Heart right ventricle (tissue), 16 donors: ENCODE measurements around the gene PPM1H. TPM values are rescaled to one million over a fixed set of nuclear protein-coding genes. Genes with fewer than 3 reads are reported as not detected.
"Not testable (repeated sequence)": the region's sequence is repeated elsewhere in the genome, so short reads cannot be mapped to it uniquely, and the experiment has no call there.

ENCODE experiments used
- ATAC-seq, 8 donors: fragments of 200-7000 bp; cut with Tn5 transposase; one replicate each; pipeline ENCODE4 v1.9.1; 2020; ENCODE audit warnings: mild to moderate bottlenecking in 8 of 8, moderate library complexity in 8 of 8, moderate number of reproducible peaks in 1 of 8
- DNase-seq, 2 donors: peaks; one replicate each; pipeline ENCODE4 v3.0.0-alpha.2; 2020
- H3K27ac ChIP-seq, 10 donors: fragments of 200-600 bp; sonication (generic) in 2 of 10; one replicate each; pipeline versions ENCODE4 v1.5.0 to v1.8.0; 2020 to 2022; ENCODE audit warnings: mild to moderate bottlenecking in 3 of 10
- H3K27me3 ChIP-seq, 7 donors: fragments of 200-600 bp; one replicate each; pipeline ENCODE4 v1.8.0; 2021 to 2022; ENCODE audit warnings: mild to moderate bottlenecking in 2 of 7
- H3K36me3 ChIP-seq, 9 donors: fragments of 200-600 bp; sonication (generic) in 1 of 9; one replicate each; pipeline versions ENCODE4 v1.5.0 to v1.8.0; 2020 to 2022; ENCODE audit warnings: mild to moderate bottlenecking in 2 of 9
- H3K4me1 ChIP-seq, 9 donors: fragments of 200-600 bp; sonication (generic) in 1 of 9; one replicate each; pipeline versions ENCODE4 v1.5.0 to v1.8.0; 2020 to 2022; ENCODE audit warnings: mild to moderate bottlenecking in 4 of 9
- H3K4me3 ChIP-seq, 10 donors: fragments of 200-600 bp; sonication (generic) in 2 of 10; one replicate each; pipeline versions ENCODE4 v1.5.0 to v1.8.0; 2020 to 2022; ENCODE audit warnings: mild to moderate bottlenecking in 7 of 10, moderate library complexity in 2 of 10
- H3K9me3 ChIP-seq, 11 donors: fragments of 200-600 bp in 10 of 11; sonication (generic) in 2 of 11; one replicate each; pipeline versions ENCODE4 v1.5.0 to v1.8.0; 2013 to 2022; ENCODE audit warnings: mild to moderate bottlenecking in 2 of 11, control low read depth in 1 of 11, moderate library complexity in 1 of 11
- WGBS, 2 donors: extraction: QIAGEN DNeasy Blood & Tissue Kit; methylation state at CpG; one replicate each; pipeline ENCODE4 v1.1.7; 2013; ENCODE audit warnings: inconsistent platforms in 1 of 2; 5-methylcytosine and 5-hydroxymethylcytosine counted together
- intact Hi-C, 10 donors: fragments of 100-400 bp; cut with DNase I; formaldehyde crosslinking; loops; one replicate each; pipeline versions ENCODE4 v1.11.1 to v1.14.2; 2022
- polyA plus RNA-seq, 2 donors: library from polyadenylated mRNA; stranded (reverse); fragments of 200-250 nt; gene quantifications; one replicate each; pipeline ENCODE4 v1.2.3, GENCODE V29; 2013
- total RNA-seq, 10 donors: library from RNA; stranded (reverse); fragmentation: NEBNext Ultra II Directional in 3 of 10; extraction: Animal tissue kit (Norgen Biotek cat#: 25700) in 3 of 10; gene quantifications; one replicate each; pipeline versions ENCODE4 v1.2.1 to v1.2.4, GENCODE V29; 2021 to 2023
- TF ChIP-seq, protein P1 (sequence below), 9 donors: fragments of 200-600 bp; sonication (generic) in 2 of 9; IDR thresholded peaks; one replicate each; pipeline versions ENCODE4 v1.5.0 to v1.8.0; 2021 to 2022; ENCODE audit warnings: antibody characterized with exemption in 9 of 9, mild to moderate bottlenecking in 5 of 9, moderate library complexity in 1 of 9
- donor health status: Arrhythmogenic right ventricular cardiomyopathy.
- donor health status: ischemic (EF 13 %, LVEDD 7.1; RV severe dilation, severe dysfunction).
- donor health status: healthy with polysubstance abuse.
- donor health status: DM: no; HTN: yes; CAD: no.
- donor health status: DM: no; HTN: no; CAD: no.
- donor health status: ischemic (EF 25% LVEDD 6.9; RV normal size, moderate dysfunction).
- donor health status: ischemic (EF 25% LVEDD 5.7; RV mildly dilated, moderate dysfunction).
- donor health status: healthy.
- donor health status: DM: yes; HTN: yes; CAD: no.
- donor health status: Ischemic cardiomyopathy.
- donor health status: ischemic (EF 35%, LVEDD 5.7; RV mildly dilated, moderate dysfunction).
- donor health status: nonischemic (EF 11% LVEDD 7.7; RV severe dilation, severe dysfunction).
- donor health status: DM: yes; HTN: yes; CAD: no.
- donor health status: PGD.
- donor health status: ischemic (EF 29% LVEDD 5.4; RV normal size, mild dysfunction).
- donor health status: nonischemic (EF 23%, LVEDD 6.1; RV moderate dilation, normal function).

PPM1H gene
- total and polyA plus RNA-seq, 12 donors = 0.62 to 7.1 (median 5.3) TPM

DNA sequence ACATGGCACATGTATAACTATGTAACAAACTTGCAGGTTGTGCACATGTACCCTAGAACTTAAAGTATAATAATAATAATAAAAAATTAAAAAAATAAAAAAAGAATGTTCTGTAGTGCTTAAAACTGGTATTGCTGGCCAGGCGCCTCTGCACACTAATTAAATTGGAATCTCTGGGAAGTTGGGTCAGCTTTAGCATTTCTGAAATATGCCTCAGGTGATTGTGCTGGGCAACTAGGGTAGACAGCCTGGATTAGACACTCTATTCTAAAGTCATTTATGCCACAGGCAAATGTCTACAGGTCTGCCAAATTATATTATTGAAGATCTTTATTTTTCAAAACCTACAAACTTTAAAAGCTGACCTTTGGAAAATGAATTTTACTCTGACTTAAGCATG lies 55.3 kb downstream of the PPM1H start:
- TF ChIP-seq, protein P1, sequence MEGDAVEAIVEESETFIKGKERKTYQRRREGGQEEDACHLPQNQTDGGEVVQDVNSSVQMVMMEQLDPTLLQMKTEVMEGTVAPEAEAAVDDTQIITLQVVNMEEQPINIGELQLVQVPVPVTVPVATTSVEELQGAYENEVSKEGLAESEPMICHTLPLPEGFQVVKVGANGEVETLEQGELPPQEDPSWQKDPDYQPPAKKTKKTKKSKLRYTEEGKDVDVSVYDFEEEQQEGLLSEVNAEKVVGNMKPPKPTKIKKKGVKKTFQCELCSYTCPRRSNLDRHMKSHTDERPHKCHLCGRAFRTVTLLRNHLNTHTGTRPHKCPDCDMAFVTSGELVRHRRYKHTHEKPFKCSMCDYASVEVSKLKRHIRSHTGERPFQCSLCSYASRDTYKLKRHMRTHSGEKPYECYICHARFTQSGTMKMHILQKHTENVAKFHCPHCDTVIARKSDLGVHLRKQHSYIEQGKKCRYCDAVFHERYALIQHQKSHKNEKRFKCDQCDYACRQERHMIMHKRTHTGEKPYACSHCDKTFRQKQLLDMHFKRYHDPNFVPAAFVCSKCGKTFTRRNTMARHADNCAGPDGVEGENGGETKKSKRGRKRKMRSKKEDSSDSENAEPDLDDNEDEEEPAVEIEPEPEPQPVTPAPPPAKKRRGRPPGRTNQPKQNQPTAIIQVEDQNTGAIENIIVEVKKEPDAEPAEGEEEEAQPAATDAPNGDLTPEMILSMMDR (IDR thresholded peaks at IDR 0.05) = no peak
- Histone ChIP-seq H3K4me1 (peaks cover 0 to 20% (median 5%) of the 10 kb centered on the region in 9 donors), H3K27ac (no peak overlapping the region), H3K9me3 (no peaks in the 10 kb centered on the region), H3K4me3 (no peak overlapping the region), H3K36me3 (no peaks in the 10 kb centered on the region), H3K27me3 (no peaks in the 10 kb centered on the region)
- ATAC-seq (no peak), DNase-seq (no peak)
- intact Hi-C loops = no loop called here
- 93 to 100% methylated on average over 1 of the region's 1 CpG for WGBS, 2 donors

DNA sequence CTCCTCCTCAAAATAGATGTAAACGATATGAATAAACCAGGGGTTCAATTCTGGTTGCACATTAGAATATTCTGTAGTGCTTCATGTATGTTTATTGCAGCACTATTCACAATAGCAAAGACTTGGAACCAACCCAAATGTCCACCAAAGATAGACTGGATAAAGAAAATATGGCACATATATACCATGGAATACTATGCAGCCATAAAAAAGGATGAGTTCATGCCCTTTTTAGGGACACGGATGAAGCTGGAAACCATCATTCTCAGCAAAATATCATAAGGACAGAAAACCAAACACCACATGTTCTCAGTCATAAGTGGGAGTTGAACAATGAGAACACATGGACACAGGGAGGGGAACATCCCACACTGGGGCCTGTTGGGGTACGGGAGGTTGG lies 55.7 kb downstream of the PPM1H start:
- H3K4me3 ChIP-seq, H3K27me3 ChIP-seq, intact Hi-C loops, H3K9me3 ChIP-seq, DNase-seq, H3K36me3 ChIP-seq, H3K27ac ChIP-seq, ATAC-seq: not testable (repeated sequence)
- H3K4me1 ChIP-seq = peaks cover 0 to 25% (median 6%) of the 10 kb centered on the region in 9 donors
- 91 to 92% methylated on average over 3 of the region's 3 CpGs for WGBS, 2 donors

DNA sequence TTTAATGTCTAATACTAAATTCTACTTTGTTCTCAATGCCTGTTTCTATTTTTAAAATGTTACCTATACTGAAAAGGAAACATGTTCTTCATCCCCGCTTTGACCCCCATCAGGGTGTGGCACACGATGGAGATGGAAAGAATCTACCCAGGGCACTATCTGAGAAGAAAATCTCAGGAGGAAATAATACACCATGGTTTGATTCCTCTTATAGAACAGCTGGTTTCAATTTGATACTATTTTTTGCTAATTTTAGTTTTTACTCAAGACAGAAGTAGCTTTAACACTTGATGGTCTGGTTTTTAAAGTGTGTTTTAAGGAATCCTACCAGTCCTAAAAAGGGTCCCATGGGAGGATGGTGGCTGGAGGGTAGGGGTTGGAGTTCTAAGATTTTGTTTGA lies 56.7 kb downstream of the PPM1H start:
- no peaks in the 10 kb centered on the region for H3K36me3 ChIP-seq
- intact Hi-C loops = no loop called here
- H3K27ac ChIP-seq = no peak overlapping the region
- 57 to 70% methylated on average over 2 of the region's 2 CpGs for WGBS, 2 donors
- TF ChIP-seq, protein P1 (IDR thresholded peaks at IDR 0.05) = no peak
- H3K27me3 ChIP-seq = no peaks in the 10 kb centered on the region
- H3K4me3 ChIP-seq = no peak overlapping the region
- H3K4me1 ChIP-seq = peaks cover 0 to 28% (median 7%) of the 10 kb centered on the region in 9 donors
- ATAC-seq (no peak), DNase-seq (no peak)
- no peaks in the 10 kb centered on the region for H3K9me3 ChIP-seq

DNA sequence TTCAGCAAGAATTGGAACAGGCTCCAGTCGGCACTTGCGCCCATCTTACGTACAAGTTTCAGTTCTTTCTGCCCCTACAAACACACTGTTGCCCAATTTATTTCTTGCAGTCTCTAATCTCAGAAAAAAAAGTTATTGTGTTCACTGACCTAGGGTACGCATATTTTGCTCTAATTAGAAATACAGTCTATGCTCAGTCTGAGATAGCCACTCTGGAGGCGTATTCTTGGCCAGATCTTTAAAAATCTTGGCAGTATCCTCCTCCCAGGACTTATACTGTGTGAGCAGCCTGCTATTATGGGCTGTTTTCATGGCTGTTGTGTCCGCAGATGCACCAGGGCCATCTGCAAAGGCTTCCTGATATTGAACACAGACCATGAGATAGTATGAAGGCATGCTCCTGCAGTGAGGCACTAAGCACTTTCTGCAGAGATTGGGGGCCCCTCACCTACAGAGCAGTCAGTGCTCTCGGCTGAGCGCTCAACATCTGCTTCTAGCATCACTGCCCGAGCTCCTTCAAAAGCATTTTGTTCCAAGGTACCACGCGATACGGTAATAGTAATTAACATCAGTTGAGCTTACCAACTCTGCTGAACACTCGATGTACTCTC lies 57.9 kb downstream of the PPM1H start:
- peak overlapping the region in 6 of 10 donors; percentile 9 to 43 (median 30) for H3K4me3 ChIP-seq
- H3K4me1 ChIP-seq = peaks cover 0 to 28% (median 7%) of the 10 kb centered on the region in 9 donors
- H3K27me3 ChIP-seq = no peaks in the 10 kb centered on the region
- TF ChIP-seq, protein P1 (IDR thresholded peaks at IDR 0.05) = no peak
- no peak for DNase-seq
- H3K27ac ChIP-seq = peak overlapping the region in 2 of 10 donors; percentile 25 to 27
- WGBS, 2 donors = 55 to 65% methylated on average over 13 of the region's 13 CpGs
- H3K9me3 ChIP-seq = no peaks in the 10 kb centered on the region
- intact Hi-C loops = no loop called here
- ATAC-seq = peak in 7 of 8 donors; percentile 25 to 80 (median 68)
- H3K36me3 ChIP-seq = no peaks in the 10 kb centered on the region

DNA sequence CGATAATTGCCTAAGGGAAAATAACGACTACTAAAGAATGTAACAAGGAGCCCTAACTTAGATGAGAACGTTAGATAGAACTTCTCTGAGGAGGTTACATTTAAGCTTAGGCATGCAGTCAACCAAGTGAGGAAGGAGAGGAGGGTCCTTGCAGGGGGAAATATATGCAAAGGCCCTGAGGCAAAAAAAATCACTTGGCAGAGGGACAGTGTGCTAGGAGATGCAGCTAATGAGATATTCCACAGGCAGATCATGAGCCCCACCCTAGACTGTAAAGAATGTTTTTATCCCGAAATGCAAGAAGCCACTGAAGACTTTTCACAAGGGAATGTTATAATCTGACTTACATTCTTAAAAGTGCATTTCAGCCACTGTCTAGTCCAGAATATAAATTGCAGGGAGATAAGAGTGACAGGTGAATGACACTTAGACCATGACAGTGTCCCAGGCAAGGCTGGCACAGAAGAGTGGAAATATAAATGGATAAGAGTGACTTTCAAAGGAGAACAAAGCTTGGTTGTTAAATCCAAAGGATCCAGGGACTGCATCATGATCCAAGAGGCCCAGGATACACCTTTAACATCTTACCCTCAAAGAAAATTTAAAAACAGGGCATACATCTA lies 61.0 kb downstream of the PPM1H start:
- 75 to 82% methylated on average over 4 of the region's 4 CpGs for WGBS, 2 donors
- Histone ChIP-seq H3K4me1 (peaks cover 0 to 28% (median 7%) of the 10 kb centered on the region in 9 donors), H3K36me3 (no peaks in the 10 kb centered on the region), H3K27ac (no peak overlapping the region), H3K9me3 (no peaks in the 10 kb centered on the region), H3K4me3 (no peak overlapping the region), H3K27me3 (no peaks in the 10 kb centered on the region)
- ATAC-seq = peak in 2 of 8 donors; percentile 16 to 41
- TF ChIP-seq, protein P1 (IDR thresholded peaks at IDR 0.05) = no peak
- no peak for DNase-seq
- intact Hi-C loops = no loop called here
